ENCODE measurements around the gene SPIN2A. TPM values are rescaled to one million over a fixed set of nuclear protein-coding genes. Genes with fewer than 3 reads are reported as not detected.
"Not testable (repeated sequence)": the region's sequence is repeated elsewhere in the genome, so short reads cannot be mapped to it uniquely, and the experiment has no call there.

The SPIN2A gene
- total RNA-seq, 1 donor from 2014 or later: 0.20 TPM

DNA sequence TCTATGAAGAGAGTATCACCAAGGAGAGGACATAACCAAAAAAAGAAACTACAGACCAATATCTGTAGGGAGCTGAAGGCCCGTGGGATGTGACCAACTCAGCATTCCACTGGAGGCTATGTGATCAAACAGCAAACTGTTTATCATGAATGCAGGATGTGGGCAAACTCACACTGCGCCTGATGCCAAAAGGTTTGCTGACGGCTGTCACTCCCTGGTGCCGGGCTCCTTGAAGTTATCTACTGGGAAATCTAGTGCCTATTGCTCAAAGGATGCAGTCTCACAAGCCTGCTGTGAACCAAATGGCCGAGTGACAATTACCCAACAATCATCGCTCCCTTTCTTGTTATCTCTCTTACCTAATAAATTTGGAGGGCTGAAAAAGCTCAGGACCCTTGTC is 34.3 kb downstream of the SPIN2A start:
- not testable (repeated sequence) for DNase-seq (ENCODE audit: low read depth in 2 of 2)

Other genes starting within 250 kb of the SPIN2A start
- 2.8 and 6.7 TPM in 2 replicates for gene SPIN3, start 141.9 kb downstream of the SPIN2A start, total RNA-seq
- gene SPIN2B, start 15.8 kb downstream of the SPIN2A start, total RNA-seq: 4.8 and 9.3 TPM in 2 replicates
- 0.22 and 0.60 TPM in 2 replicates for gene FAAH2, start 149.3 kb upstream of the SPIN2A start, total RNA-seq